Stimulated activated CD4-positive, alpha-beta T cell treated with anti-CD3 and anti-CD28 coated beads, Interleukin-12 subunit alpha, Interleukin-12 subunit beta, amount 100 ng/mL, for 4 hours (primary cell): Measurements from ENCODE around the gene SMC1B.
"Not testable (repeated sequence)": the region's sequence is repeated elsewhere in the genome, so short reads cannot be mapped to it uniquely, and the experiment has no call there.

ENCODE experiments used
- DNase-seq: peaks from one replicate; pipeline ENCODE4 v3.0.0-alpha.2; 2020

The SMC1B gene

DNA sequence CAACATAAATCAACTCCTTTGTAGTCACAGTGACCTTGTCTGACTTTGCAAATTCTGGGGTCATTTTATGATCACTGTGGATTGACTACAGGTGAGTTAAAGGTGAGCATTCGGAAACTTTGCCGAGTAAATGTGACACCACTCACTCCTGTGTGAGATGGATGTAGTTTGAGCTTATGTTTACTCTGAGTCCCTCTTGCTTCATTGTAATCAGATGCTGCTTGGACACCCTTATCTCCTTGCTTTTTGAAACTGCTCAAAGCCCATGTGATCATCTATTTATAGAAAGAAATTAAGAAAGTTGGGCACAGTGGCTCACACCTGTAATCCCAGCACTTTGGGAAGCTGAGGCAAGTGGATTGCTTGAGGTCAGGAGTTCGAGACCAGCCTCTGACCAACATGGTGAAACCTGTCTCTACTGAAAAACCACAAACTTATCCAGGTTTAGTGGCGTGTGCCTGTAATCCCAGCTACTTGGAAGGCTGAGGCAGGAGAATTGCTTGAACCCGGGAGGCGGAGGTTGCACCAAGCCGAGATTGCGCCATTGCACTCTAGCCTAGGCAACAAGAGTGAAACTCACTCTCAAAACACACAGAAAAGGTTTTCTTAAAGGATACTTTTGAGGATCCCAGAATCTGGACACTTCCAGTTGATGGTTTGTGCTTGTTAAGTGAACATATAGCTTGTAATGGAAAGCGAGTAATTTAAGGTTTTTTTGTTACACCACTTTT lies 96.4 kb downstream of the SMC1B start:
- no peak for DNase-seq

DNA sequence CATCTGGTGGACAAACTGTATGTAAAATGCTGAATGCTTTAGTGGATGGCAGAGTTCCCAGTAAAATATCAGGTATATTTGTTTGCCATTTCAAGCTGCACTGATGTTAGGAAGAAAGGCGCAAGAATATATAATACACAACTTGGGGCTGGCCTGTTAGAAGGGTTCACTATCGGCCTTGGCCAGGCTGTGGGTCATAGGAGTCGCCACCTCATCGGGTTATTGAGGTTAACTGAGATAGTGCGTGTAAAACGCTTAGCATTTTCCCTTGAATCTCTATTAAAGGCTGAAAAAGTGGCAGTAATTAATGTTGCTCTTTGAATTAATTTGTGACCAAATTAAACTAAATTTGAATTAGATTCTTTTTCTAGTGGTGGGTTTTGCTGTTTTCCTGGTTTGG lies 98.6 kb downstream of the SMC1B start:
- DNase-seq: no peak

DNA sequence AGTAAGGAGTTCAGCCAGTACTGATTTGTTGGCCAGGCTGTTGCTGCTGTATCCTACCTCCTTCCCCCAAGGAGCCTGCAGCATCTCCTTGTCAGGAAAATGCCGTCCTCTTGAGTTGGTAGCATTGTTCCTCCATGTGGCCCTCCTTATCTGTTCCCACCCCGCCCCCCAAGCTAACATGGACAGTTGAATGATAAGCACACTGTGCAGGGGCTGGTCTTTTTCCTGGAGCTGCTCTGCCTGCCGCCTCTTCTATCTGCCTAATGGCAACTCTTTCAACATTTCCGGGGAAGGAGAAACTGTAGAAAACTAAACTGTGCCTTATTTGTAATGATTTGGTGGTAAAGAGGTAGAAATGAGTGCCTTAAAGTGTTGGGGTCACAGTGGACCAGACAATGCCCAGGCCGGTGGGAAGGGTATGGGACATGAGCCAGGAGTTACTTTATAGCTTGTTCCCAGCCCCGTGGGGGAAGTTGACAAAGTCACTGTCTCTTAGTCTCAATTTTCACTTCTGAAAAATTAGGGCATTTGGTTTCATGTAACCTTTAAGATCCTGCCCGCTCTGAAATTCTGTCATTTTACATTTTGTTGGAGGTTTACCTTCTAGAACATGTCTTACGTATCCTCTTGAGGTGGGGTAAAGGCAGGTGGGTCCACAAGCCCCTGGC lies 99.2 kb downstream of the SMC1B start:
- no peak for DNase-seq

DNA sequence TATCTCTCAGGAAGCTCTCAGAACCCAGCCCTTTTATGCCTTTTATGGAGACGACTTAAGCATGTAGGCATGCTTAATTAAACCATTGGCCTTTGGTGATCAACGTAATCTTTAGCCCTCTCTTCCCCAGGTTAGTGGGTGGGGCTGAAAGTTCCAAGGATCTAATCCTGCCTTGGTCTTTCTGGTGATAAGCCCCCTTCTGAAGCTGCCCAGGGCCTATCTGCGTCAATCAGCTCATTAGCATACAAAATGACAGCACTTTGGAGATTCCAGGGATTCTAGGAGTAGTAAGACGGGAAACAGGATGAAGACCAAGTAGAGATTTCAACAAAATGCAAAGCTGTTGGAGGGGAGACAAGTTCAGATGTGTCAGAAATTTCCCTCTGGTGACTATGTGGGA lies 100.5 kb downstream of the SMC1B start:
- DNase-seq: no peak

DNA sequence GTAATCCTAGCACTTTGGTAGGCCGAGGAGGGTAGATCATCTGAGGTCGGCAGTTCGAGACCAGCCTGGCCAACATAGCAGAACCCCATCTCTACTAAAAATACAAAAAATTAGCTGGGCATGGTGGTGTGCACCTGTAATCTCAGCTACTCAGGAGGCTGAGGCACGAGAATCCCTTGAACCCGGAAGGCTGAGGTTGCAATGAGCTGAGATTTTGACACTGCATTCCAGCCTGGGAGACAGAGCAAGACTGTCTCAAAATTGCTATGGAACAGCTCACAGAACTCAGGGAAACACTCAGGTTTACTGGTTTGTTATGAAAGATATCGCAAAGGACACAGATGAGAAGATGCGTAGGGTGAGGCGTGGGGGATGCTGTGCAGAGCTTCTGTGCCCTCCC lies 101.0 kb downstream of the SMC1B start:
- DNase-seq: no peak

DNA sequence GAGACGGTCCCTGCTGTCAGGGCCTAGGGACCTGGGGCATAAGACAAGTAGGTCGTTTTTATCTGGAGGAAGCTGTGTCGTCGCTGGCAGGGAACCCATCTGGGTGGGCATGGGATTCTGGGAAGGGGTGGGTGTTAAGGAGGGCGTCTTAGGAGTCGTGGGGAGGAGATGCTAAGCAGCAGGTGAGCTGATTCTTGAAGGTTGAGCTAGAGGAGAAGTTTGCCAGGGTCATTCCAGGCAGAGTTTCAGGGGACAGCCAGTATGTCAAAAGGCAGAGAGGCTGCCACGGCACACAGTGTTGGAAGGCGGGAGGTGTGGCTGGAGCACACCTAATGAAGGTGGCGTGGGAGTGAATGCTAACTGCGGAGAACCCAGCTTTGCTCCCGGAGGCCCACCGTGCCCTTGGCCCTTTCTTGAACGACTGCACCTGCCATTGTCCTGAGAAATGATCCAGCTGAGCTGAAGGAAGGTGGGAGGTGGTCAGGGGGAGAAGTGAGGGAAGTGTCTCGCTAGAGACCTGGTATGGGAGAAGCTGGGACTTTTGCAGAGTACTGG lies 102.3 kb downstream of the SMC1B start:
- no peak for DNase-seq

DNA sequence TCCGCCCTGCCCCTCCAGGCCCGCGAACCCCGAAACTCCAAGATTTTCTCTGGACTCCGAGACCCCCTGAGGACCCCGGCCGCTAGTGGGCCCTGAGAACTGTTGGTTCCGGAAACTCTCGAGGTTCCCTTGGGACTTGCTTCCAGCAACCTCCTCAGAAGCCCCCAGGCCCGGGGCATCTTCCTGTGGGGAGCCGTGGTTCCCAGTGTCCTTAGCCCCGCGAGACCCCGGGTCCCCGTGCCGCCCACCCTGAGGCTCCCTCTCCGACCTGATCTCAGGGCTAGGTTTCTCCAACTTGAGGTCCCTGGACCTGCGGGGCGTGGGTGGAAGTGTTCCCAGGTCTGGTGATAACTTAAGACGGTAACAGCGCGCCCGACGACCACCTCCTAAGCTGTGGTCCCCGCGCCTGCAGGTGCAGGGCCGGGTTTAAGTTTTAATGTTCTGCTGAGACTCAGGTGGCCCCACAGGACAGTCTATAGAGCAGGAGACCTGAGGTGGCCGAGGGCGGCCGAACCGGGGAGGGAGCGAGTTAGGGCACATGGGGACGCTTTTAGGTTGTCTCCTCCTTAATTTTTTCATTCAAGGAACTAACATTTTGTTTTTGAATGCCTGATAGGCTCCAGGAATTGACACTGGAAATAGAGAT lies 102.9 kb downstream of the SMC1B start:
- no peak for DNase-seq

DNA sequence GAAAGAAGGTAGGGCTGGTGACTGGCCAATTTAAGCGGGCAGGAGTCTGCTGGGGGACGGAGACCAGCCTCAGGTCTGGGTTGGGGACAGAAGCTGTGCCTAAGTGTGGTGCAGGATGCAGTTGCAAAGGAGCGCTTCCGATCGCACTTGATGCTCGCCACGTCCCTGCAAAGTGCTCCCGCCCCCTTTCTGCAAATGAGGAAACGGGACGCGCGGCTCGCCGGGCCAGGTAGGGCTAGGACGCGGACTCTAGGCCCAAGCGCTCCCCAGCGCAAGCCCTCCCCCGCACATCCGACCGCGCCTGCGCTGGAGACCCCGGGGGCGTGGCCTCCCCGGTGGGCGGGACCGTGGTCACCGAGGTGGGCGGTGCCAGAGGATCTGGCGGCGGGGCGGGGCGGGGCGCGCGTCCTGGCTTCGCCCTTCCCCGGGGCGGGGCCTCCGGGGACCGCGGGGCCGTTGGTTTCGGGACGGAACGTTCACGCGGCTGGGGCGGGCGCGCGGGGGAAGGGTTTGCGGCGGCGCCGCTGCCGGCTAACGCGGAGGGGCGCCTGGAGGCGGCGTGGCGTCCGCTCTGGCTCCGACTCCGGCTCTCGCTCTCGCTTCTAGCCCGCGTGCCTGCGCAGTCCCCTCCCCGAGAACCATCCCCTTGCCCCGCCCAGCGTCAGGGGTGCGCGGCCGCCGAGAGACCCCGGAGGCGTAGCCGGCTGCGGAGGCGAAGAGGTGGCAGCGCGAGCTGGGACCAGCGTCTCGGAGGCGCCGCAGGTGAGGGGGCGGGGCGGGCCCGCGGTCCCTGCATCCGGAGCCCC lies 103.8 kb downstream of the SMC1B start, which contains the start of gene FAM118A:
TSS of gene FAM118A (plus strand) at position 513 of the 806 bp plus-strand sequence. CDS start 12,446 bp downstream, outside the sequence.
- DNase-seq: peak; percentile 95

DNA sequence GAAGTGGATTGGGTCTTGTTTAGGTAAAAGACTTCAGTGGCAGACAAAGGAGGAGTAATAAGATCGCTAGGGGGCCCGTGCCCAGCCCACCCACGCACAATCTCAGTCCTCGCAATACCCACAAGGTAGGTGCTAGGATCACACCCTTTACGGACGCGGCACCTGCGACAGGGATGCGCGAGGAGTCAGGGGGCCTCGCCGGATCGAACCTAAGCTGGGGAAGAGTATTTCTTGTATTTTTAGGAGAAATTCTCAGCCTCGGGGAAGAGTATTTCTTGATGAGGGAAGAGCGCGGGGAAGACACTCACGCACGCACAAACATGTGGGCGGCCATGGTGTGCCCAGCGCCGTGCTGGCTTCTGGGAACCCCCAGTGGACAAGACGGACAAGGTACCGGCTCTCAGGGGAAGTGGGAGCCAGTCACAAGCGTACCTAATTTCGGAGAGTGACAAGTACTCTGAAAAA lies 104.4 kb downstream of the SMC1B start:
- DNase-seq: no peak

DNA sequence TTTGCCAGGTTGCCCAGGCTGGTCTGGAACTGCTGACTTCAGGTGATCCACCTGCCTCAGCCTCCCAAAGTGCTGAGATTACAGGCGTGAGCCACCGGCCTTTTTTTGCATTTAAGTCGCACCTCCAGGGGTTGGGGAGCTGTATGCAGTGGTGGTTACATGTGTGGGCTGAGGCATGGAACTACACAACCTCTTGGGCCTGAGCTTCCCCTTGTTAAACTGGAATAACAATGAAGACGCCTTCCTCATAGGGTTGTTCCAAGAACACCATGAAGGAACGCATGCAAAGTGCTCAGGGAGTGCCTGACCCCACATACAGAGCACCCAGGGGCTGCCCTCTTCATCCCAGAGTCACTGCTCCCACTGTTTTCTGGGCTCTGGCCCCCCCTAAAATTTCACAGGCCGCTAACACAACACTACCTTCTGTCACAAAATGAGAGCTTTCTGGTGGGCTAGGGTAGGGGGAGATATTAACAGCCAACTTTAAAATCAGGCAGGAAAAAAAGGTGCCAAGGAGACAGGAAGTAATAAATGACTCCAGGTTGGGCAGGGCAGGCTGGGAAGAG lies 104.9 kb downstream of the SMC1B start:
- no peak for DNase-seq

DNA sequence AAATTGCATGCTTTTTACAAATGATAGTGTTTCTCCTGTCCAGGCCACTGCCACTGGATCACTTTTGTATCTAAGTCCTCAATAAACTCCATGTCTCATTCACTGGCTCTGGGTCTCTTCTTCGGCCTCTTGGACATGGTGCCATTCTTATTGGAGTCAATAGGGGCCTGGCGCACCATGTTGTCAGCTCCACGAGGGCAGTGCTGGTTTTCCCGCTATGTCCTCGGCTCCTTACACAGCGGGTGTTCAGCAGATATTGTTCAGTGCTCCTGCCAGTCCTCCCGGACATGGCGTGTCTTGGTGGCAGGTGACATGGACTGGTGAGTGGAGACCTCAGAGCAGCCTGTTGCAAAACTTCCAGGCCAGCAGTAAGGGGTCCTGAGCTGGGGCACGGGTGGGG lies 107.3 kb downstream of the SMC1B start:
- no peak for DNase-seq

DNA sequence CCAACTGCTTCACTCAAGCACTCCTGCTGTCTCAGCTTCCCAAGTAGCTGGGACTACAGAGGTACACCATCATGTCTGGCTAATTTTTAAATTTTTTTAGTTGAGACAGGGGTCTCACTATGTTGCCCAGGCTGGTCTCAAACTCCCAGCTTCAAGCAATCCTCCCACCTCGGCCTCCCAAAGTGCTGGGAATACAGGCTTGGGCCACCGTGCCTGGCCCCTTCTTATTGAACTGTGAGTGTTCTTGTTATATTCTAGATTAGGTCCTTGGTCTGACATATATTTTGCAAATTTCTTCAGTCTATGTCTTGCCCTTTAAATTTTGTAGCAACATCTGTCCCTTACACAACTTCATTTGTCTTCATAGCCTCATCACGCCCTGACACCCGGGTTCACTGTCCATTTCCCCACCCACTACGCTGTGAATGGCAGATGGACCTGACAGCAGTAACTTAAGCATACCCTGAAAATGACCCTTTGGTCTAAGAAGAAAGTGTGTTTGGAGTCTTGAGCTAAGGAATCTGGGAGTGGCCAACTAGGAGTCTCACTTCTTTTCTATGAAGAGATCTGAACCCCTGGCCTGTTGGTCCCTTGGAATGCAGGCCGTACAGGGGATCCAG lies 107.8 kb downstream of the SMC1B start:
- DNase-seq: no peak

DNA sequence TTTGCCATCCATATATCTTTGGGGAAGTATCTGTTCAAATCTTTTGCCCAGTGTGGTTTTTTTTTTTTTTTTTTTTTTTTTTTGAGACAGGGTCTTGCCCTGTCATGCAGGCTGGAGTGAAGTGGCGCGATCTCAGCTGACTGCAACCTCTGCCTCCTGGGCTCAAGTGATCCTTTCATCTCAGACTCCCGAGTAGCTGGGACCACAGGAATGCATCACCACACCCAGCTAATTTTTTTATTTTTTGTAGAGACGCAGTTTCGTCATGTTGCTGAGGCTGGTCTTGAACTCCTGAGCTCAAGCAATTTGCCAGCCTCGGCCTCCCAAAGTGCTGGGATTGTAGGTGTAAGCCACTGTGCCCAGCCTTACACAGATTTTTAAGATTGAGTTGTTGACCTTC lies 108.4 kb downstream of the SMC1B start:
- DNase-seq: no peak

DNA sequence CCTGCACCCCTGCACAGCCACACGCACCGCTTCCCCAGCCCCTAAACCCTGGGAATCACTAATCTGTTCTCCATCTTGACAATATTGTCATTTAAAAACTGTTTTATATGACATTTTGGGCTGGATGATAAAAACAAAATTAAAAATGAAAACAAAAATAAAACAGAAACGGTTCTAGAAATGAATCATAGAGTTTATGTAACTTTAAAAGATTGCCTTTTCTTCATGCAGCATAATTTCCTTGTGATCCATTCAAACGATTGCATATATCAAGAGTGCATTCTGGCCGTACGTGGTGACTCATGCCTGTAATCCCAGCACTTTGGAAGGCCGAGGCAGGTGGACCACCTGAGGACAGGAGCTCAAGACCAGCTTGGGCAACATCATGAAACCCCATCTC lies 110.2 kb downstream of the SMC1B start:
- no peak for DNase-seq

DNA sequence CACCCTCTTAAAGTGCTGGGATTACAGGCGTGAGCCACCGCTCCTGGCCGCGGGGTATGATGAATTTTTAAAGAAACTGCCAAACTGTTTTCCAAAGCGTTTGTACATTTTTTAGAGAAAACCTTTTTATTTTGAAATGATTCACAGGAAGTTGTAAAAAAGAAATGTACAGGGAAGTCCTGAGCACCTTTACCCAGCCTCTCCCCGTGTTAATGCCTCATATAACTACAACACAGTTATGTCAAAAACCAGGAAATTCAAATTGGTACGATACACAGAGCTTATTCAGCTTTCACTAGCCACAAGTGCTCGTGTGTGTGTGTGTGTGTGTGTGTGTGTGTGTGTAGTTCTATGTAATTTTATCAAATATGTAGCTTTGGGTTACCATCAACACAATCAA lies 110.6 kb downstream of the SMC1B start:
- DNase-seq: no peak

DNA sequence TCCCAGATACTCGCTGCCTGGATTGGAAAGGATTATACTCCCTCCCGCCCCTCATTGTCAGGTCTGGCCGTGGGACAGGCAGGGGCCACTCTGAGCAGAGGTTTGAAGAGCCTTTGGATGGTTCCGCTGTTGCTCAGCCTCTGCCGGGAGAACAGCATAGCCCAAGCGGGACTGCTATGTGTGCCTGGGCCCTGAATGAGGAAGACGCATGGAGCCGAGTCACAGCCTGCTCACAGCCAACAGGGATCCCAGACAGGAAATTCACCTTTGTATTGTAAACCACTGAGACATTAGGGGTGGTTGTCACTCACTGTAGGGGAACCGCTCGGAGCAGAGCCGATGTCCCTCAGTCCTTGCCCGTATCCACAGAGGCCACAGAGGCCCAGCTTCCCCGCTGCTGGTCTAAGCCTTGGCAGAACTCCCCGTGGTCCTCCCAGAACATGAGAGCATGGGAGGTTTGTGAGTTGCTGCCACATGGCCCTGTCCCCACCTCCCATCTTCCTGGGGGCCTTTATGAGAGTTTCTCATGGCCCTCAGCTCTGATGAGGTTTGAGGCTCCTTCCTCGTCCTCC lies 114.4 kb downstream of the SMC1B start:
- DNase-seq: no peak

DNA sequence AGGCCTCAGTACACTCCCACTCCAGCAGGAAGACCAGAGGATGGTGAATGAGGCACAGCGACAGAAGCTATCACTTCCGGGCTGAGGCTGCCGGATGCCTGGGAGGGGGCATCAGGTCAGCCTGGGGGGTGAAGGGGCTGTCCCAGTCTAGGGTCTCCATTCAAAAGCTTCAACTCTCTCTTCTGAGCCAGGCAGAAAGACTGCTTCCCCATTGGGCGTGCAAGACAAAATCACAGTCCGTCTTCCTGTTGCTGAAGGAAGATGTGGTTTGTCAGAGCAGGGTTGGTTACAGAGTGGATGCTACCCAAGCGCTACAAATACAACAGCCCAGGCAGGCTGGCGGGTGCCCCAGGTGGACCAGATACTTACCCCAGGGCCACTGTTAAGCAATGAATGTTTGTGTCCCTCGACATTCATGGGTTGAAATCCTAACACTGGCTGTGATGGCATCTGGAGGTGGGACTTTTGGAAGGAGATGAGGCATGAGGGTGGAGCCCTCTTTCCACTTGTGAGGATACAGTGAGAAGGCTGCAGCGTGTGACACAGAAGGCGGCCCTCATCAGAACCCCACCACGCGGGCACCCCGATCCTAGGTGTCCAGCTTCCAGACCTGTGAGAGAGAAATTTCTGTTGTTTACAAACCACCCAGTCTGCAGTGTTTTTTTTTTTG lies 116.6 kb downstream of the SMC1B start:
- no peak for DNase-seq

DNA sequence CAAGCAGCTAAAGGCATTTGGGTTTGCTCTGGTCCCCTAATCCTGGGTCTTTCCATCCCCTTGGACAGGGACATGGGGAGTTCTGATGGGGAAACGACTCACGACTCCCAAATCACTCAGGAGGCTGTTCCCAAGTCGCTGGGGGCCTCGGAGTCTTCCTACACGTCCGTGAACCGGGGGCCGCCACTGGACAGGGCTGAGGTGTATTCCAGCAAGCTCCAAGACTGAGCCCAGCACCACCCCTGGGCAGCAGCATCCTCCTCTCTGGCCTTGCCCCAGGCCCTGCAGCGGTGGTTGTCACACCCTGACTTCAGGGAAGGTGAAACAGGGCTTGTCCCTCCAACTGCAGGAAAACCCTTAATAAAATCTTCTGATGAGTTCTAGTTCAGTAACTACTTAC lies 117.9 kb downstream of the SMC1B start:
- no peak for DNase-seq

DNA sequence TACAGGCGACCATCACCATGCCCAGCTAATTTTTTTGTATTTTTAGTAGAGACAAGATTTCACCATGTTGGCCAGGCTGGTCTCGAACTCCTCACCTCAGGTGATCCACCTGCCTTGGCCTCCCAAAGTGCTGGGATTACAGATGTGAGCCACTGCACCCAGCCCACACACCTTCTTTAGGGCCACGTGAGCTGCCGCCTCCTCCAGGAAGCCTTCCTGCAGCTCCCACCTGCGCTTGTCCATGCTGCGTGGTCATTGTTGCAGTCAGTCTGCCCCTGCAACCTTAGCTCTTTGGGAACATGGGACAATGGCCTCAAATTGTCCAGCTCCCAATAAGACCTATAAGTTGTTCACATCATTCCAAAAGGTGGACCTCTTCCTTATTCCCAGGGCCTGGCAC lies 118.4 kb downstream of the SMC1B start:
- not testable (repeated sequence) for DNase-seq
